ENCODE results near the gene STRA6.

- no peak for TF ChIP-seq CTCF (IDR thresholded peaks at IDR 0.05)
- TF ChIP-seq POLR2A (IDR thresholded peaks at IDR 0.05), result no peak
Measured at GRCh38 chr15:74245342-74245931, 42.9 kb upstream of the STRA6 start.

All from esophagus squamous epithelium (tissue), 4 donors.